Measurements from ENCODE around the gene NMNAT3. TPM values are rescaled to one million over a fixed set of nuclear protein-coding genes. Genes with fewer than 3 reads are reported as not detected.

Gene NMNAT3
- polyA plus RNA-seq, 1 donor = 15.1 TPM

DNA sequence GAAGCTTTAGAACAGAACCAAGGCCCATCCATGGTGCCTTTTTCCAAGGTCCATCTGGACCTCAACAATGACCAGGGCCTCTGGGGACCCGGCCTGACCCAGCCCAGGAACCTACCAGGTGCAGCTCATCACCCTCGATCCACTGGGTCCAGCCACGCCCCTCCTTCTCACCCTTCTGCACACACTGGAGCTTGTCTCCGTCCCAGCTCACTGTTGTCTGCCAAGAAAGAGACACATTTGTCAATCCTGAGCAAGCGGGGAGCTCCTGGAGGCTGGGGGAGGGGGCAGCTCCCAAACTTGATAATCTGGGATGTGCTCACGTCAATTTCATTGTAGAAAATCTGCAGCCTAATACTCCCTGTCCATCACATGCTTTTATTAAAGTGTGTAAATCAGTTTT is 159.5 kb downstream of the NMNAT3 start:
- Histone ChIP-seq H3K36me3 (ENCODE audit: control insufficient read depth, insufficient read depth, low read length) (peaks cover 23% of the 10 kb centered on the region), H3K4me3 (ENCODE audit: low read length) (no peak overlapping the region), H3K27me3 (ENCODE audit: control insufficient read depth, insufficient read depth, low read length) (no peaks in the 10 kb centered on the region), H3K27ac (ENCODE audit: low read length) (no peak overlapping the region), H3K4me1 (ENCODE audit: control insufficient read depth, insufficient read depth, low read length) (peaks cover 15% of the 10 kb centered on the region), H3K9me3 (ENCODE audit: control insufficient read depth, low read depth, low read length) (no peaks in the 10 kb centered on the region)
- no peak for DNase-seq
- WGBS (ENCODE audit: insufficient coverage, low lambda C conversion rate) = no CpG with 5 or more reads among the region's 6 CpGs

DNA sequence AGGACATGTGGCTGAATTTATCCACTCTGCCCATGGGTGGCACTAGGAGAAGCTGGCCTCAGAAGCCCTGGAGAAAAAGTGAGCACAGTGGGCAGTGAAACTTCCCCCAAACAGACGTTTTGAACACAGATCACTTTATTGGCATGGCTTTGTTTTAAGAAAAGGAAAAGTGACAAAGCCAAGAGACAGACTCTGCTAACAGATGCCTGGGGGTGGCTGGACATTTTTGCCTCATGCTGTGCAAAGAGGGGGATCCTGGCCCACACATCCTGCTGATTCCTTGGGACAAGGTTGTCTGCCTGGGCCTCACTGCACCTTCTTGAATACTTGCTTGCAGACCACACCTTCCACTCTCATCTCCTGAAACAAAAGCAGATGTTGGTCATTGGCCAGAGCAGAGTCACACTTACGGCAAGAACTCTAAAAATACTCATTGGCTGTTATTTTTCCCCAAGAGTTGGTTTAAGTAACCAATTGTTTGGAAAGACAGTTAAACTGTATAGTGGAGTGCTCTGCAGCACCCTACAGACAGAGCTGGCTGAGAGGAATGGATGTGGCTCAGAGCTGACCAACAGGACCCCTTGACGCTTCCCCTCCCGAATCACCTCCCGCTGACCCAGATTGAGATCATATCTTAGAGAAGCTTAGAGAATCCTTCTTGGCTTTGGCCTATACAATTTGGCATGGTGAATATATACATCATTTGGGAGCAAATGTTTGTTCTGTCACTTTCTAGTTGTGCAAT is 160.3 kb downstream of the NMNAT3 start:
- Histone ChIP-seq H3K9me3 (ENCODE audit: control insufficient read depth, low read depth, low read length) (no peaks in the 10 kb centered on the region), H3K36me3 (ENCODE audit: control insufficient read depth, insufficient read depth, low read length) (peaks cover 21% of the 10 kb centered on the region), H3K4me3 (ENCODE audit: low read length) (no peak overlapping the region), H3K27ac (ENCODE audit: low read length) (no peak overlapping the region), H3K27me3 (ENCODE audit: control insufficient read depth, insufficient read depth, low read length) (no peaks in the 10 kb centered on the region), H3K4me1 (ENCODE audit: control insufficient read depth, insufficient read depth, low read length) (peaks cover 15% of the 10 kb centered on the region)
- no CpG with 5 or more reads among the region's 5 CpGs for WGBS (ENCODE audit: insufficient coverage, low lambda C conversion rate)
- no peak for DNase-seq

- no peak for DNase-seq
- WGBS (ENCODE audit: insufficient coverage, low lambda C conversion rate) = no CpG with 5 or more reads among the region's 4 CpGs
- no peak overlapping the region for H3K27ac ChIP-seq (ENCODE audit: low read length)
- no peaks in the 10 kb centered on the region for H3K9me3 ChIP-seq (ENCODE audit: control insufficient read depth, low read depth, low read length)
- peaks cover 17% of the 10 kb centered on the region for H3K36me3 ChIP-seq (ENCODE audit: control insufficient read depth, insufficient read depth, low read length)
- H3K4me3 ChIP-seq (ENCODE audit: low read length) = no peak overlapping the region
- peaks cover 8% of the 10 kb centered on the region for H3K4me1 ChIP-seq (ENCODE audit: control insufficient read depth, insufficient read depth, low read length)
- no peaks in the 10 kb centered on the region for H3K27me3 ChIP-seq (ENCODE audit: control insufficient read depth, insufficient read depth, low read length)
These were observed 163.0 kb downstream of the NMNAT3 start for GRCh38 chr3:139514741-139515140.

Other genes starting within 250 kb of the NMNAT3 start
- gene RBP2, start 201.5 kb downstream of the NMNAT3 start, polyA plus RNA-seq = 2,966 TPM
- 216 TPM for gene RBP1, start 138.2 kb downstream of the NMNAT3 start, polyA plus RNA-seq